MM.1S (cell line): Measurements from ENCODE around the gene PLXNA2.

Experiments used
- DNase-seq: peaks from one replicate; pipeline ENCODE4 v3.0.0-alpha.2; 2015
- H2AFZ ChIP-seq: fragments of 300-600 bp; sonication (generic); 2 replicates; pipeline ENCODE4 v1.6.0; 2016; ENCODE audit warnings: antibody characterized with exemption, low read length
- H3F3A ChIP-seq: fragments of 300-600 bp; sonication (generic); 2 replicates; pipeline ENCODE4 v1.6.1; 2016; ENCODE audit warnings: mild to moderate bottlenecking, antibody characterized with exemption, low read length, moderate library complexity, mixed read lengths; ENCODE audit not compliant: insufficient read depth
- H3K27ac ChIP-seq: fragments of 300-600 bp; sonication (generic); 2 replicates; pipeline ENCODE4 v1.5.1; 2016; ENCODE audit warnings: mild to moderate bottlenecking, low read length
- H3K27me3 ChIP-seq: fragments of 300-600 bp; sonication (generic); replicated peaks from 2 replicates; pipeline ENCODE4 v1.6.0; 2016; ENCODE audit warnings: low read length; ENCODE audit not compliant: insufficient read depth
- H3K36me3 ChIP-seq: fragments of 300-600 bp; sonication (generic); replicated peaks from 2 replicates; pipeline ENCODE4 v1.6.1; 2016; ENCODE audit warnings: mild to moderate bottlenecking, low read length, mixed read lengths; ENCODE audit not compliant: insufficient read depth
- H3K4me1 ChIP-seq: fragments of 300-600 bp; sonication (generic); 2 replicates; pipeline ENCODE4 v1.6.1; 2016; ENCODE audit warnings: low read length, mixed read lengths
- H3K4me2 ChIP-seq: fragments of 300-600 bp; sonication (generic); 2 replicates; pipeline ENCODE4 v1.6.0; 2016; ENCODE audit warnings: low read depth, low read length
- H3K4me3 ChIP-seq: fragments of 300-600 bp; sonication (generic); 2 replicates; pipeline ENCODE4 v1.5.1; 2016; ENCODE audit warnings: low read length, mixed read lengths
- H3K79me2 ChIP-seq: fragments of 300-600 bp; sonication (generic); 2 replicates; pipeline ENCODE4 v1.6.1; 2016; ENCODE audit warnings: mixed run types, low read length, mixed read lengths
- H3K9ac ChIP-seq: fragments of 300-600 bp; sonication (generic); 2 replicates; pipeline ENCODE4 v1.6.1; 2016; ENCODE audit warnings: low read length, mixed read lengths
- H3K9me2 ChIP-seq: fragments of 300-600 bp; sonication (generic); replicated peaks from 2 replicates; pipeline ENCODE4 v1.6.1; 2016; ENCODE audit warnings: mild to moderate bottlenecking, low read length, mixed read lengths; ENCODE audit not compliant: insufficient read depth
- H3K9me3 ChIP-seq: fragments of 300-600 bp; sonication (generic); replicated peaks from 2 replicates; pipeline ENCODE4 v1.6.1; 2016; ENCODE audit warnings: mild to moderate bottlenecking, low read length, mixed read lengths; ENCODE audit not compliant: insufficient read depth
- H4K20me1 ChIP-seq: fragments of 300-600 bp; sonication (generic); 2 replicates; pipeline ENCODE4 v1.6.1; 2016; ENCODE audit warnings: mild to moderate bottlenecking, low read length, moderate library complexity, mixed read lengths; ENCODE audit not compliant: insufficient read depth
- CTCF ChIP-seq: fragments of 300-600 bp; sonication (generic); IDR thresholded peaks from 2 replicates; pipeline ENCODE4 v1.5.1; 2016; ENCODE audit warnings: antibody characterized with exemption, low read length, mixed read lengths
- EZH2 ChIP-seq: fragments of 300-600 bp; sonication (generic); optimal IDR thresholded peaks from 2 replicates; pipeline ENCODE3; 2017; ENCODE audit warnings: low read depth, mild to moderate bottlenecking, antibody characterized with exemption, low read length, mixed read lengths
- EZH2phosphoT487 ChIP-seq: fragments of 300-600 bp; sonication (generic); IDR thresholded peaks from 2 replicates; pipeline ENCODE4 v1.6.1; 2018; ENCODE audit warnings: antibody characterized with exemption, low read length

The PLXNA2 gene

DNA sequence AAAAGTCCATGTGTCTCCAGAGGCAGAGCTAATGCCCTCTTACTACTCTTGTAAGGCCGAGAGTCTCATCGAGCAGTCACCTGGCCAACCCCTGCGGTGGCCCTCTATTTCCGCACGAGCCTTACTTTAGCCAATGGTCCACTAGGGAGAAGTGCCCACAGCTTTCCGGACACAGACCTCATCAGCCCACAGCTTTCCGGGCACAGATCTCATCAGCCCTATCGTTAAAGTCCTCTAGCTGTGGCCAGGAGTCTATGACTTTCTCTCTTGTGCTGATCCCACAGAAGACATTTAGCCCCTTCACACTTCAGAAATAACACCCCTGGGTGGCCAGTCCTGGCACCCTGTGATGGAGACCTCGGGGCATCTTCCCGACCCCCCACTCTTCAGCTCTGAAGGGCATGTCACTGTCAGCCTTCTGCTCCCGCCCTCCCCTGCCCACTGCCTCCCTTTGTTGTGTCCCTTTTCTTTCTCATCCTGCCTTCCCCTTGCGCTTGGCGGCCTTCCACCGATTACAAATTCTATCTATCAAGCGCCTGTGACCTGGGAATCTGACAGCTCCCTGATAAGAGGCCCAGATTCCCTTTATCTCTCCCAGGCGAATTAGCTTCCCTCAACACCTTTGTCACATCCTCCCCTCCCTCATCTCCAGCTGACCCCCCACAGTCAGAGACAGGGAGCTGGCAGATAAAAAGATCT is 161.0 kb downstream of the PLXNA2 start:
- Histone ChIP-seq H3K27ac (no peak overlapping the region), H4K20me1 (no peaks in the 10 kb centered on the region), H3K9ac (no peak overlapping the region), H3F3A (peaks cover 14% of the 10 kb centered on the region), H3K4me1 (peaks cover 15% of the 10 kb centered on the region), H3K27me3 (no peaks in the 10 kb centered on the region), H3K9me2 (no peaks in the 10 kb centered on the region), H2AFZ (no peak overlapping the region), H3K4me2 (no peak overlapping the region), H3K4me3 (no peak overlapping the region), H3K36me3 (no peaks in the 10 kb centered on the region), H3K9me3 (no peaks in the 10 kb centered on the region), H3K79me2 (no peaks in the 10 kb centered on the region)
- DNase-seq = no peak
- TF ChIP-seq EZH2phosphoT487 (no peak), CTCF (no peak), EZH2 (no peak)

DNA sequence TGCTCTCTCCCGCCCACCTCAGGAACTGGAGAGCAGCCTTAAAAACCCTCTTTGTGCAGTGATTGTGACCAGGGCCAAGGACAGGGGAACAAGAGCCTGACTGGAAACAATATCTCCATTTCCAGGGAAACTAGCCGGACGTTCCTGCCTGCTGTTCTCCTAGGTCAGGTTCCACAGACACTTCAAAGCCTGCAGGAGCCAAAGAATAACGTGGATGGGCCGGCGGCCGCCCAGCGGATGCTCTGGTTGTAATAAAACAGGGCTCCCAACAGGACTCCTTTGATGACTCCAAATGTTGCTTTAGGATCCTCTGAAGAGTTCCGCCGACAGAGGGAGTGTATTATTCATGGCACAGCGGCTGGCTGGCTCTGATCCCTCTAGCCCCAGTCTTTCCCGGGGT is 162.2 kb downstream of the PLXNA2 start:
- no peak for DNase-seq
- Histone ChIP-seq H3K27ac (no peak overlapping the region), H3K4me1 (peaks cover 12% of the 10 kb centered on the region), H2AFZ (no peak overlapping the region), H4K20me1 (no peaks in the 10 kb centered on the region), H3K27me3 (no peaks in the 10 kb centered on the region), H3K9me2 (no peaks in the 10 kb centered on the region), H3K79me2 (no peaks in the 10 kb centered on the region), H3K9me3 (no peaks in the 10 kb centered on the region), H3K36me3 (no peaks in the 10 kb centered on the region), H3K9ac (no peak overlapping the region), H3K4me3 (no peak overlapping the region), H3F3A (peaks cover 10% of the 10 kb centered on the region), H3K4me2 (no peak overlapping the region)
- TF ChIP-seq EZH2phosphoT487 = no peak
- no peak for TF ChIP-seq CTCF
- TF ChIP-seq EZH2 = no peak

- Histone ChIP-seq H3K9ac (no peak overlapping the region), H3K9me3 (no peaks in the 10 kb centered on the region), H2AFZ (no peak overlapping the region), H3K9me2 (no peaks in the 10 kb centered on the region), H3K36me3 (no peaks in the 10 kb centered on the region), H3K27me3 (no peaks in the 10 kb centered on the region), H3K27ac (no peak overlapping the region), H3K4me1 (no peaks in the 10 kb centered on the region), H3K79me2 (no peaks in the 10 kb centered on the region), H3K4me2 (no peak overlapping the region), H4K20me1 (no peaks in the 10 kb centered on the region), H3F3A (no peaks in the 10 kb centered on the region), H3K4me3 (no peak overlapping the region)
- no peak for DNase-seq
- TF ChIP-seq EZH2phosphoT487 (no peak), EZH2 (no peak), CTCF (no peak)
Measured at GRCh38 chr1:208080396-208081286, 163.5 kb downstream of the PLXNA2 start.
